Activated CD8-positive, alpha-beta T cell treated with anti-CD3 and anti-CD28 coated beads, Interleukin-2, amount 10 ng/mL, durations not matched to agents 7 days and 5 days (primary cell): Measurements from ENCODE around the gene GPRIN3. TPM values are rescaled to one million over a fixed set of nuclear protein-coding genes. Genes with fewer than 3 reads are reported as not detected.
A peak's percentile ranks its signal among the peaks of the same experiment; 100 is the strongest.

Experiments
- ATAC-seq: fragments of 150-1000 bp; cut with Tn5 transposase; one replicate; pipeline ENCODE4 v1.10.0; 2021; ENCODE audit warnings: moderate library complexity
- CTCF ChIA-PET: fragments of 350-600 bp; sonication (Branson Sonifier 250); formaldehyde crosslinking; loops from one replicate; lab custom pipeline; 2021; ENCODE audit warnings: antibody characterized with exemption; lab: Charles Lee
- POLR2A ChIA-PET: fragments of 350-600 bp; sonication (Branson Sonifier 250); formaldehyde crosslinking; loops from one replicate; lab custom pipeline; 2021; ENCODE audit warnings: antibody characterized with exemption; lab: Charles Lee
- DNase-seq: peaks from one replicate; pipeline ENCODE4 v3.0.0-alpha.2; 2020
- H3K27ac Mint-ChIP-seq: one replicate; pipeline ENCODE4 v1.8.0; 2021; ENCODE audit warnings: mild to moderate bottlenecking, mixed read lengths
- H3K27me3 Mint-ChIP-seq: one replicate; pipeline ENCODE4 v1.8.0; 2021; ENCODE audit warnings: low read depth, mixed read lengths
- H3K36me3 Mint-ChIP-seq: one replicate; pipeline ENCODE4 v1.8.0; 2021; ENCODE audit warnings: low read depth, mixed read lengths
- H3K4me1 Mint-ChIP-seq: one replicate; pipeline ENCODE4 v1.8.0; 2021; ENCODE audit warnings: low read depth, mixed read lengths
- H3K4me3 Mint-ChIP-seq: one replicate; pipeline ENCODE4 v1.8.0; 2021; ENCODE audit warnings: mild to moderate bottlenecking, mixed read lengths
- H3K9me3 Mint-ChIP-seq: one replicate; pipeline ENCODE4 v1.8.0; 2022; ENCODE audit warnings: mixed read lengths; ENCODE audit not compliant: insufficient read depth
- total RNA-seq, 2 experiments: library from RNA; stranded (reverse); gene quantifications; one replicate each; pipeline ENCODE4 v1.2.3, GENCODE V29; 2021

GPRIN3 gene
- total RNA-seq, 2 experiments from 2014 or later = 40.6 to 40.8 TPM

GRCh38 chr4:89334830-89335229 lies 27.2 kb upstream of the GPRIN3 start:
- Mint-ChIP-seq H3K4me3 (no peak overlapping the region), H3K36me3 (peaks cover 6% of the 10 kb centered on the region), H3K27ac (no peak overlapping the region), H3K9me3 (no peaks in the 10 kb centered on the region), H3K27me3 (peaks cover 2% of the 10 kb centered on the region), H3K4me1 (peaks cover 11% of the 10 kb centered on the region)
- ATAC-seq (no peak), DNase-seq (no peak)
- ChIA-PET POLR2A (no interaction called here), CTCF (interaction anchor here (0.9 kb wide), 1 partner anchor 12 kb away, joined by 4 read pairs; no protein-coding TSS in a partner anchor)

GRCh38 chr4:89334311-89334710 lies 26.7 kb upstream of the GPRIN3 start:
- ChIA-PET CTCF (interaction anchor here (0.9 kb wide), 1 partner anchor 12 kb away, joined by 4 read pairs; no protein-coding TSS in a partner anchor), POLR2A (no interaction called here)
- Mint-ChIP-seq H3K36me3 (peaks cover 6% of the 10 kb centered on the region), H3K4me1 (peaks cover 15% of the 10 kb centered on the region), H3K4me3 (no peak overlapping the region), H3K27ac (no peak overlapping the region), H3K9me3 (no peaks in the 10 kb centered on the region), H3K27me3 (peaks cover 2% of the 10 kb centered on the region)
- ATAC-seq (no peak), DNase-seq (no peak)

GRCh38 chr4:89331686-89332544 lies 24.3 kb upstream of the GPRIN3 start:
- no peak for ATAC-seq

GRCh38 chr4:89331197-89331596 lies 23.6 kb upstream of the GPRIN3 start:
- POLR2A ChIA-PET = no interaction called here
- peaks cover 20% of the 10 kb centered on the region for H3K4me1 Mint-ChIP-seq
- H3K27ac Mint-ChIP-seq = no peak overlapping the region

More at GRCh38 chr4:89331686-89332544, 24.3 kb upstream of the GPRIN3 start:
- peaks cover 2% of the 10 kb centered on the region for H3K27me3 Mint-ChIP-seq
- peaks cover 18% of the 10 kb centered on the region for H3K9me3 Mint-ChIP-seq
- DNase-seq = no peak
- ChIA-PET POLR2A (no interaction called here), CTCF (no interaction called here)
- no peak overlapping the region for H3K4me3 Mint-ChIP-seq
- H3K27ac Mint-ChIP-seq = no peak overlapping the region
- H3K36me3 Mint-ChIP-seq = peaks cover 19% of the 10 kb centered on the region
- H3K4me1 Mint-ChIP-seq = peaks cover 22% of the 10 kb centered on the region

GRCh38 chr4:89329280-89329679 lies 21.7 kb upstream of the GPRIN3 start:
- H3K4me3 Mint-ChIP-seq = no peak overlapping the region

More at GRCh38 chr4:89331197-89331596, 23.6 kb upstream of the GPRIN3 start:
- ATAC-seq (no peak), DNase-seq (no peak)
- peaks cover 19% of the 10 kb centered on the region for H3K36me3 Mint-ChIP-seq
- CTCF ChIA-PET = no interaction called here
- no peak overlapping the region for H3K4me3 Mint-ChIP-seq
- H3K9me3 Mint-ChIP-seq = peaks cover 18% of the 10 kb centered on the region
- peaks cover 2% of the 10 kb centered on the region for H3K27me3 Mint-ChIP-seq

GRCh38 chr4:89324671-89325070 lies 17.1 kb upstream of the GPRIN3 start:
- Mint-ChIP-seq H3K27ac (no peak overlapping the region), H3K27me3 (no peaks in the 10 kb centered on the region), H3K4me3 (no peak overlapping the region), H3K4me1 (peaks cover 25% of the 10 kb centered on the region), H3K36me3 (peaks cover 14% of the 10 kb centered on the region), H3K9me3 (peaks cover 18% of the 10 kb centered on the region)
- POLR2A ChIA-PET = no interaction called here
- DNase-seq (no peak), ATAC-seq (no peak)
- CTCF ChIA-PET = interaction anchor here (1.0 to 1.2 kb wide), 4 partner anchors 14 to 98 kb away, joined by 3 to 4 read pairs (median 4); partner anchors contain the start of gene GPRIN3

More at GRCh38 chr4:89329280-89329679, 21.7 kb upstream of the GPRIN3 start:
- ChIA-PET POLR2A (no interaction called here), CTCF (no interaction called here)
- Mint-ChIP-seq H3K36me3 (peaks cover 19% of the 10 kb centered on the region), H3K4me1 (peaks cover 28% of the 10 kb centered on the region), H3K27ac (no peak overlapping the region), H3K27me3 (no peaks in the 10 kb centered on the region), H3K9me3 (peaks cover 18% of the 10 kb centered on the region)
- DNase-seq = no peak
- ATAC-seq = no peak

- DNase-seq = no peak
- CTCF ChIA-PET = interaction anchor here (1.1 kb wide), 1 partner anchor 12 kb away, joined by 4 read pairs; no protein-coding TSS in a partner anchor
- Mint-ChIP-seq H3K4me3 (no peak overlapping the region), H3K4me1 (peaks cover 29% of the 10 kb centered on the region), H3K27ac (no peak overlapping the region), H3K9me3 (peaks cover 11% of the 10 kb centered on the region), H3K27me3 (no peaks in the 10 kb centered on the region), H3K36me3 (peaks cover 9% of the 10 kb centered on the region)
- POLR2A ChIA-PET = no interaction called here
- ATAC-seq = no peak
Measured at GRCh38 chr4:89322671-89323070, 15.1 kb upstream of the GPRIN3 start.

- Mint-ChIP-seq H3K27ac (no peak overlapping the region), H3K9me3 (peaks cover 7% of the 10 kb centered on the region), H3K27me3 (no peaks in the 10 kb centered on the region), H3K4me3 (no peak overlapping the region), H3K4me1 (peaks cover 39% of the 10 kb centered on the region), H3K36me3 (peaks cover 4% of the 10 kb centered on the region)
- ATAC-seq = no peak
- DNase-seq = no peak
- ChIA-PET CTCF (no interaction called here), POLR2A (no interaction called here)
Measured at GRCh38 chr4:89319756-89320155, 12.2 kb upstream of the GPRIN3 start.

GRCh38 chr4:89316931-89317366 lies 9.3 kb upstream of the GPRIN3 start:
- Mint-ChIP-seq H3K27ac (peak overlapping the region; percentile 86), H3K4me1 (peaks cover 37% of the 10 kb centered on the region), H3K4me3 (peak overlapping the region; percentile 27), H3K27me3 (no peaks in the 10 kb centered on the region), H3K9me3 (peaks cover 7% of the 10 kb centered on the region), H3K36me3 (peaks cover 7% of the 10 kb centered on the region)
- ChIA-PET POLR2A (interaction anchor here (0.7 to 2.7 kb wide), 6 partner anchors 9 to 33 kb away, joined by 3 to 9 read pairs (median 6); partner anchors contain the start of gene GPRIN3), CTCF (interaction anchor here (0.7 to 2.1 kb wide), 9 partner anchors 9 to 118 kb away, joined by 3 to 12 read pairs (median 4); partner anchors contain the start of gene GPRIN3)
- DNase-seq (peak; percentile 41), ATAC-seq (peak; percentile 87)

- POLR2A ChIA-PET = interaction anchor here (0.7 to 2.7 kb wide), 3 partner anchors 13 to 18 kb away, joined by 3 to 9 read pairs (median 6); no protein-coding TSS in a partner anchor
- Mint-ChIP-seq H3K27me3 (no peaks in the 10 kb centered on the region), H3K36me3 (peaks cover 7% of the 10 kb centered on the region), H3K4me3 (no peak overlapping the region), H3K9me3 (peaks cover 7% of the 10 kb centered on the region), H3K27ac (peak overlapping the region; percentile 86), H3K4me1 (peaks cover 37% of the 10 kb centered on the region)
- DNase-seq (no peak), ATAC-seq (no peak)
- CTCF ChIA-PET = interaction anchor here (0.7 to 2.1 kb wide), 4 partner anchors 8 to 119 kb away, joined by 3 to 12 read pairs (median 8); partner anchors contain the start of gene GPRIN3
Measured at GRCh38 chr4:89316211-89316610, 8.6 kb upstream of the GPRIN3 start.

GRCh38 chr4:89314291-89314690 lies 6.7 kb upstream of the GPRIN3 start:
- ChIA-PET CTCF (interaction anchor here (0.7 kb wide), 1 partner anchor 33 kb away, joined by 3 read pairs; no protein-coding TSS in a partner anchor), POLR2A (no interaction called here)
- H3K27me3 Mint-ChIP-seq = no peaks in the 10 kb centered on the region
- no peak for ATAC-seq
- no peak for DNase-seq
- no peak overlapping the region for H3K4me3 Mint-ChIP-seq
- H3K9me3 Mint-ChIP-seq = peaks cover 7% of the 10 kb centered on the region
- H3K36me3 Mint-ChIP-seq = peaks cover 3% of the 10 kb centered on the region
- no peak overlapping the region for H3K27ac Mint-ChIP-seq
- H3K4me1 Mint-ChIP-seq = peaks cover 44% of the 10 kb centered on the region
